22Rv1 (cell line): ENCODE measurements around the gene GAGE2A.
"Not testable (repeated sequence)": the region's sequence is repeated elsewhere in the genome, so short reads cannot be mapped to it uniquely, and the experiment has no call there.

Experiments used
- ZFX ChIP-seq: fragments of 450-650 bp; IDR thresholded peaks from 2 replicates; pipeline ENCODE4 v1.6.1; 2017; ENCODE audit warnings: antibody characterized with exemption, borderline replicate concordance
- TF ChIP-seq, protein P1 (sequence below): fragments of 450-650 bp; IDR thresholded peaks from 2 replicates; pipeline ENCODE4 v1.5.1; 2017; ENCODE audit warnings: mild to moderate bottlenecking

DNA sequence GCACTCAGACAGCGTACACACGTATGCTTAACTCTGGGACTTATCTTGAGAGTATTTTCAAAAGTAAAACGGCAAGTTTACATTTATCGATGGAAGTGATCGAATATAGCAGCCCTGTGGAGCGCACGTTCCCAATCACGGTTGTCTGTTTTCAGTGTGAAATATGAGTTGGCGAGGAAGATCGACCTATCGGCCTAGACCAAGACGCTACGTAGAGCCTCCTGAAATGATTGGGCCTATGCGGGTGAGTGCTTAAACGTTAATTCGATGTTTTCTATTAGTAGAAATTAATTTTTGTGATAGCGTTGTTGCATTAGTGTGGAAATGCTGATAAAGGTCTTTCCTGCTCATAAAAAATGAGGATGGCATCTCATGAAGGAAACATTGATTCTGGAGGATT, 1.2 kb downstream of the GAGE2A start:
- TF ChIP-seq, protein P1, sequence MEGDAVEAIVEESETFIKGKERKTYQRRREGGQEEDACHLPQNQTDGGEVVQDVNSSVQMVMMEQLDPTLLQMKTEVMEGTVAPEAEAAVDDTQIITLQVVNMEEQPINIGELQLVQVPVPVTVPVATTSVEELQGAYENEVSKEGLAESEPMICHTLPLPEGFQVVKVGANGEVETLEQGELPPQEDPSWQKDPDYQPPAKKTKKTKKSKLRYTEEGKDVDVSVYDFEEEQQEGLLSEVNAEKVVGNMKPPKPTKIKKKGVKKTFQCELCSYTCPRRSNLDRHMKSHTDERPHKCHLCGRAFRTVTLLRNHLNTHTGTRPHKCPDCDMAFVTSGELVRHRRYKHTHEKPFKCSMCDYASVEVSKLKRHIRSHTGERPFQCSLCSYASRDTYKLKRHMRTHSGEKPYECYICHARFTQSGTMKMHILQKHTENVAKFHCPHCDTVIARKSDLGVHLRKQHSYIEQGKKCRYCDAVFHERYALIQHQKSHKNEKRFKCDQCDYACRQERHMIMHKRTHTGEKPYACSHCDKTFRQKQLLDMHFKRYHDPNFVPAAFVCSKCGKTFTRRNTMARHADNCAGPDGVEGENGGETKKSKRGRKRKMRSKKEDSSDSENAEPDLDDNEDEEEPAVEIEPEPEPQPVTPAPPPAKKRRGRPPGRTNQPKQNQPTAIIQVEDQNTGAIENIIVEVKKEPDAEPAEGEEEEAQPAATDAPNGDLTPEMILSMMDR: not testable (repeated sequence)
- not testable (repeated sequence) for TF ChIP-seq ZFX
